Colon (tissue), 2 donors: ENCODE results near the gene PALLD.

ENCODE experiments used
- FAIRE-seq: peaks from 2 replicates; lab custom pipeline; 2012; peaks lifted over from hg19 to GRCh38; lab: Jason Lieb, UNC
- donor health status: control.
- donor health status: control.

Gene PALLD

DNA sequence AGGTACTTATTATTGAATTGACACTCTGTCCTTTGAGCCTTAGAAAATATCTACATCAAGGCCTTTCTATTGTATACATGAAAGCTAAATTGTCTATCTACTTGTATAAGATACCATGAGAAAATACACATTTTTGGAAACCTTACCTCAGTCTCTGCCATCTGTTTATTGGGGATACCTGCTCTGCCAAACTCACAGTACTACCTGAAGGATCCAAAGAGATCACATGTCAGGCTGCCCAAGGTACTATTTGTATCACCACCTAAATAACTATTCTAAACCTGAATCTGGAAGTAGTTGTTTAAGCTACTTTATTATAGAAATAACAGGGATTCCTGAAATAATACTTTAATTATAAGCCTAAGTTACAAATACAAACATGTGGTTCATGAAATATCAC, 126.2 kb downstream of the PALLD start:
- no peak for FAIRE-seq

DNA sequence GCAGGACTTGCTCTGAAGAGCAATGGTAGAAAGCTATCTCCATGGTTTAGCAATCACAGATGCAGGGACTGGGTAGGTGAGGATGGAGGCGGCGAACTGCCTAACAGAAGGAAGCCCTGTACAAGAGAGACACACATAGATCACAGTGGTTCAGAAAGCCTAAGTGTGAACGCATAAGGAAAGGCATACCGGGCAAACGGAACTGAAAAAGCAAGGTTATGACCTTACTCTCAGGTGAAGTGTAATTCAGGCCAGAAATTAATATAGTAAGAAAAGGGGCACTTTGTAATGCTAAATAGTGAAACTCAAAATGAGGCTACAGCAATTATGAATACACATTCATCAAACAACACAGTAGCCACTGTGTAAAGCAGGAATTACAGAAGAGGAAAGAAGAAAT, 126.6 kb downstream of the PALLD start:
- FAIRE-seq: no peak

DNA sequence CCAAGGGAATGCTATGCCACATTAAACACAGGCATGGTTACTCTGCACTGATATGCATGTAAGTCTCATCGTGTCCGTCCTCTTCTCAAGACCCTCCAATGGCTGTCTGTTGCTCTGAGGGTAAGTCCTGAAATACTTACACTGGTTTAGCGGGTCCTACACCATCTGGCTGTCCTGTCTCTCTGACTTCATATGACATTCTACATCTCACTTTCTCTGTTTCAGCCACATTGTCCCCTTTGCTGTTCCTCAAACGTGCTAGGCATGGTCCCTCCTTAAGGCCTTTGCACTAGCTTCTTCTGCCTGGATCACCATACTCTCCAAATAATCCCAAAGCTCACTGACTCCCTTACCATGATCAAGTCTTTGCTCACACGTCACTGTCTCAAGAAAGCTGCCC, 131.4 kb downstream of the PALLD start:
- no peak for FAIRE-seq

DNA sequence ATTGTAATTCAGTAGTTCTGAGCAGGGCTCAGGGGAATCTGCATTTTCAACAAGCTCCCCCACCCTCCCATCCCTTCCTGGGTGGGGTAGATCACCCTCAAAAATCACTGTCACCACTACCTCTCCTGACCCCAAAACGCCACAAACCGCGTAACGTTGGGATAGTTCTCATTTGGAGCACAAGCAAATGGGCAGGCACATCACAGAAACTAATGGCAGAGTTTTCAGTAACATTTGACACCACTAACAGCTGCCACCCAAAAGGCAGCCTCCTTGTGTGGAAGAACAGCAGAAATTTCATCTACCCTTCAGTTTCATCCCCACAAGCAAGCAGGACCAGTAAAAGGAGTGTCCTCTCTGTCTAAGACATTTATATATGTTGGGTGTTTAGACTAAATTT, 132.7 kb downstream of the PALLD start:
- no peak for FAIRE-seq

DNA sequence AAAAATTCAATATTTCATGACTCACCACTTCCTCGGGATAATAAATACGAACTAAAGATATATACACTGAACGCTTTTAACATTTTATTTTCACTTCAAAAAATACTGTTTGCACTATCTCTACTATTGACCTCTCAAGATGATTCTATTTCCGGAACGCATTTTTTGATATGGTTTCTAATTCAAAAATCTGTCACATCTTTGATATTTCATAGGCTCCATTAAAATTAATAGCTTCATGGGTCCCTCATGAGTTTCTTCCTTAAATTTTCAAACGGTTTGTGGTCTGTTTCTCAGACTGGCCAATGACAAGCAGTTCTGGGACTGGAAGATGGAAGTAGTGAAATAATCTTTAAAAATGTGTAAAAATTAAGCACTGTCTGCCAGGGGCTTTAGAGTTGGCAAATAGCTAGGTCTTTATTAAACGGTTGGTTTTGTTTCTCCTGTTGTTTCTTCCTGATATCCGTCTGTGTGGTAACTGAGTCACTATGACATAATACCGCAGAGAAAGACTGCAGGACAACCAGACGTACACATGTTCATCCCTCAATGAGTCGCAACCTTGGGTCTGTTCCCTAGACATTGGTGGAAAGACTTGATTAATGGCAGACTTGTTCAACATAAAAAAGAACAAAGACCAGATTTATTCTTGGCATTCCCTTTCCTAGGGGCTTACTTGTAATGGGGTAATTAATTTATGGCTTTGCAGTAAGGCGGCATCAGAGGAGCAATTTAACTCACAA, 133.8 kb downstream of the PALLD start:
- no peak for FAIRE-seq

DNA sequence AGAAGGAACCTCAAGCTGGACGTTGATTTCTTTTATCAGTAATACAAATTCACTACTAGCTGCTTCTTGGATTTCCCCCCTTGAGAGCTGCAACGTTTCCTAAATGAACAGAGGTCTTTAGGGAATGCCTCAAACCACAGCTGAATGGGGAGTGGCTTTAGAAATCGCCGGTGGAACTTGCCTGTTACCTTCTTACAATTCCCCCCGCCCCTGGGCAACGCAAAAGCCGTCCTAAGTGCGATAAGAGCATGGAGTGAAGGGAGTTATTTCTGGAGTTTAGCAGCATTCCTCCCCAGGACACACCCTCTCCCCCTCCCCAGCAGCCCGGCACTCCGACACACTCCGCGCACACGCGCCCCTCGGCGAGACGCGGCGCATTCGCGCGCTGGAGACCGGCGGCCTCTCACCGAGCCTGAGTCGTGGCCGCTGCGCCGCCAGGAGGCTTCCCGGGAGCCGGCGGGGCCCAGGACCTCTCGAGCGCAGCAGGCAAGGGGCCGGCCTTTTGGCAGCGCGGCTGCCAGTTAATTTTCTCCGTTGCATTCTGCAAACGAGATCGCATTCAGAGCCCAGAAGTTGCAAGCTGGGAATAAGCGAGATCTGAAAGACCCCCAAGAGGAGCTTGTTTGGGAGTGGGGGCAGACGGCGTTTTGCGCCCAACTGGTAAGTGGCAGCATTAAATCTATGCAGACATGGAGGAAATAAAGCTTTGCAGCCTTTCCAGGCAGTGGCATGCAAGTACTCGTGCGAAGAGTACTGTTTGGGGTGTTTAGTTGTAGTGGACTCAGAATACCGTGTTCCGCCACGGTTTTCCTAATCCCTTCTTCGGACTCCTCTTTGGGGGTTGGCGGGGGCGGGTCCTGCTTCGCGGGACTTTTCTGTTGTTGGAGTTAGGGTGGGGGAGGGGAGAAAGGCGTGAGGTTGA, 134.7 kb downstream of the PALLD start:
- no peak for FAIRE-seq

DNA sequence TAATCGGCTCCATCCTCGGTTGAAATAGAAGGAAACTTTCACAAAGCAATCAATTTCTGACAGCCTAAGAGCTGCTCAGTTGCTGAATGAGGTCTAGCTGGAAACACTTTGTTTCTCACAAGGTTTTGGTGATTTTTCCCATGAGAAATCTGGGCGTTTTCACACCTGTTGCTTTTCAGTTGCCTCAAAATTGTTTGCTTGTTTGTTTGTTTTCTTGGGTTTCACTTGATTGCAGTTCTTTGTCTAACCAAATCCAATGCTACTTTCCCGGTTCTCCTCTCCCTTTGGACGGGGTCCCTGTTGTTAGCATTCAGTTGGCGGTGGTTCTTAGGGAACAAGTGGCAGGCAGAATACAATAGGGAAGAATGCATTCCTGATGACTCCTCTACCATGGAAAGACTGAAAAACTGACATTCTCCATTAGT, 135.5 kb downstream of the PALLD start:
- no peak for FAIRE-seq

DNA sequence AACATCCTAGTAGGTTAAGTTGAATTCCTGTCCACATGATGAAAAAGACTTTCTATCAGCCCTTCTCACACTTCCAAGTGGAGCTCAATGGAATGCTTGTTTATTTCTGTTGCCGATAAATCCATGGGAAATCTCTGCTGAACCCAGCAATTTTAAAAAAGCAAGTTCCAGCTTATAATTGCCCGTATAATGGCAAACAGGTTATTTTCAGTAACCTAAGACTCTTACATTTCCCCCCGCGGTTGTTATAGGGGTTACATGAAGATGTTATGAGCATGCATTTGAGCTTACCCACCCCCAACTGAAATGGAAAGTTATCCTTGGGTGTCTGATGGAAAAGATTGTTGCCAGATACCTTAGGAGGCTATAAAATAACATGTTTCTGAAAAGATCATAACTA, 136.2 kb downstream of the PALLD start:
- FAIRE-seq: no peak

DNA sequence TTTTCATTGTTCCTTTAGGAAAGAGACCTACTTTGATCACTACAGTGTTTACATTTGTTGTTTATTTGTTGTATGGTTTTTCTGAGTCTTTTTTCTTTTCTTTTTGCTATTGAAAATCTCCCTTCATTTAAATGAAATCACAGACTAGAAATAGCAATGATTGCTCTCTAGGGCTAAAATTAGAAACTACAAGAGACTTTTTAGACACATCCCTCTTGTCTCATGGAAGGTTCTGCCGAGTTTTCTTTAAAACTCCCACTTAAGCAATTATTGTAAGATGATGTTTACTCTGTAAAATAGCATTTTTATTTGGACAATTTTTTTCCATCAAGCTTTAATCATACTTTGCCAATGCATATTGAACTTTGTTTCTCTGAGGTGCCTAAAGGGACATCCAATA, 136.6 kb downstream of the PALLD start:
- no peak for FAIRE-seq

DNA sequence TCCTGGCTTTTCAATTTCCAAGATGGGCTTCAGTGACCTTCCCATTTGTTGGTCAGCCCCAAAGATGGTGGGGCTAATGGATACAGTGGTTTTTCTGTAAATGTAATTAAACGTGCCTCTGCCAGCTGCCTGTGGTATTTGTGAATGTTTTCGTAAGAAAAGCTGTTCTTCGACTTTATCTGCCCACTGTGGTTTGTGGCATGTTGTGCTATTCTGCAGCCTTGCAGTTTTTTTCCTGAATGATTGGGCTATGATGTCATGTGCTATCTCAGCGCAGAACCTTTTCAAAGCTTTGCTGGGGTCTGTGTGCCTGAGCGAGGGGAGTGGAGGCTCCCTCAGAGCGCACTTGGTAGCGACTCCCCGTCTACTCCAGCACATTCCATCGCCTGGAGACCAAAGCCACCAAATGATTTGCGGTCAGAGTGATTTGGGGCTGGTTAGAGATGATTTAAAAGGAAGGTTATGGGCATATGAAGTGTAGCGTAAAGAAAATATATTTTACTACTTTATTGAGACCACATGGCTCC, 137.5 kb downstream of the PALLD start:
- FAIRE-seq: no peak

DNA sequence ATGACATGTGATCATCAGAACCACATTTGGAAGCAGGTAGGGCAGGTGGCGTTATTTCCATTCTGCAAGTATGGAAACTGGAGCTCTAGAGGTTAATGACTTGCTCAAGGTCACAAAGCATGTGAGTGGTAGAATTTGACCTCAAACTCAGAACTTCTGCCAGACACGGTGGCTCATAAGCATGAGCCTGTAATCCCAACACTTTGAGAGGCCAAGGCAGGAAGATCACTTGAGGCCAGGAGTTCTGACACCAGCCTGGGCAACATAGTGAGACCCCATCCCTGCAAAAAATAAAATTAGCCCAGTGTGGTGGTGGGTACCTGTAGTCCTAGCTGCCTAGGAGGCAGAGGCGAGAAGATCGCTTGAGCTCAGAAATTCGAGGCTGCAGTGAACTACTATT, 139.2 kb downstream of the PALLD start:
- no peak for FAIRE-seq

DNA sequence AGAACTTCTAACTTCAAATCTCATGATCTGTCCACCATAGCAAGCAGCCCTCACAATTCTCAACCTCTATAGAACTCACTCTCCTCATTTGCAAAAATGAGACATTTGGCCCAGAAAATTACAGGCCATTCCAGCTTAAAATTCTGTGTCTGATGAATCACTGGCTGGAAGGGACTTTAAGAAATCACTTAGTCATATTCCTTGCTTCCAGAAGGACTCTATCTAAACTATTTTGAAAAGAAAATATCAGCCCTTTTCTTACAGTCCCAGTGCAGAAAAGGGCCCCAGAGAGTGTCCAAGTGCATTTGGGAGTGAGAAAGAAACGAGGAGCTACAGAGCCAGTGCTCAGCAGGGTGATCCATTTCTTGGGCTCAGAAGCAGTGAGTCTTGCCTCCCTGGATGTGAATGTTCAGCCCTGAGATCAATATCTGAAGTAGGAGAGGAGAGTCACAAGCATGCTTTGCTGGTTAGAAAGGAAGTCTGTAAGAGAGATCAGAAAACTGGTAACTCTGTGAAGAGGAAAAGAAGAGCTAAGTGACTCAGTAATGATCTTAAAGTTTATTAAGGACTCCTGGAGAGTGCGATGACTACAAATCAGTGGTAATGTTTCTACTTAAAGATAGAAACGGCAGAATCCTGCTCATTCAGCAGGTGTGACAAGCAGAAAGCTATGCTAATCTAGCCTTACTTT, 139.8 kb downstream of the PALLD start:
- no peak for FAIRE-seq

DNA sequence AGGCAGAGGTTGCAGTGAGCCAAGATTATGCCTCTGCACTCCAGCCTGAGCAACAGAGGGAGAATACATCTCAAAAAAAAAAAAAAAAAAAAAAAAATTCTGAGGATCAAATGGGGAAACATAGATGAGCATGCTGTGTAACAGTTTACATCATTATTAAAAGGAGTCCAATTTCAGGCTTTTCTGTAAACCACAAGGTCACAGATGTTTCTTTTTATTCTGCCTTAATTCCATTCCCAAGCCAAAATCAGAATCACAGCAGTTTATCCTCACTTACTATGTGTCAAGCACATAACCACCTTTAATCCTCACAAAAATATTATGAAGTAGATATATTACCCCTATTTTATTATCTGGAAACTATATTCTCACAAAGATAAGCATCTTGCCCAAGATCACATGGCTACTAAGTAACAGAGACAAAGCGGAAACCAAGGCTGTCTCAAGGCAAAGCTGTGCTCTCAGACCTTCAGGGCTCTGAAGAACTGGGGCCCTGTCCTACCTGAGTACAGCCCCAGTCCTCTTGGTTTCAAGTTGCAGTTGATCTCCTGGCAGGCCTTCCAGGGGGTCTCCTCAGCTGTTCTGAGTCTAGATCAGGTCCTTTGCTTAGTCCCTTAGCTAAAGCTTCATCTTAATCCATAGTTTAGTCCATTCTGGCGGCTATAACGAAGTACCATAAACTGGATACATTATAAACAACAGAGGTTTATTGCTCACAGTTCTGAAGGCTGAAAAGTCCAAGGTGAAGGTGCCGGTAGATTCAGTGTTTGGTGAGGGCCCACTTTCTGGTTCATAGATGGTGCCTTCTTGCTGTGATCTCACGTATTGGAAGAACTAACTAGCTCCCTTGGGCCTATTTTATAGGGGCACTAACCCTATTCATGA, 141.3 kb downstream of the PALLD start:
- FAIRE-seq: no peak

DNA sequence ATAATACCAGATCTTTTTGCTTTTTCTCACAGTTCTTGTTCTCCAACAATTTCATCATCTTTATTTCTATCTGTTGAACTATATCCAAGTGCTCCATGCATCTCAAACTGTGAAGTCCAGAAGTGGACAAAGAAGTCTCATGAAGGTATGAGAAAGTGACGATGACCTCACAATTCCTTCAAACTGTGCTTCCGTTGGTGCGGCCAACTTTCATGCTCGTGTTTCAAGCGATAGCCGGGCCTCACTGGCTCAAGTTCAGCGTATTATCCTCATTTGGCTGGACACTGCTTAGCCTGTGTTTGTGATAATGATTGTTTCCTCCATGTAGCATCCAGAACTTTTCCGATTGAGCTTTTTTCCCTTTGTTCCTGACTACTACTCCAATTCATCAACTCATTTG, 143.1 kb downstream of the PALLD start:
- FAIRE-seq: no peak

DNA sequence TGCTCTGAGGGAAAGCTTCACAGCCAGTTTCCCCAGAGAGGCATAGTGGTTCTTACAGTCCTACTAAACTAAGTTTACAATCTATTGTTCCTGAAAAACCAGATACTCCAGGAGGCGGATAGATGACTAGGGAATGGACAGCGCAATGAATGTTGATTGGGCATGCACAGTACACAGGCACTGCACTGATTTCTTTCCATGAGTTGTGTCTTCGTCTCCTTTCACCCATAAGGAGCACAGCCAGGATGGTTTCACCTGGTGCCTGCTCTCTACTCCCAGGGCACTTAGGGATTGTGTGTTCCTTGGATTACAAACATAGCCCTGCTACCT, 144.9 kb downstream of the PALLD start:
- no peak for FAIRE-seq

DNA sequence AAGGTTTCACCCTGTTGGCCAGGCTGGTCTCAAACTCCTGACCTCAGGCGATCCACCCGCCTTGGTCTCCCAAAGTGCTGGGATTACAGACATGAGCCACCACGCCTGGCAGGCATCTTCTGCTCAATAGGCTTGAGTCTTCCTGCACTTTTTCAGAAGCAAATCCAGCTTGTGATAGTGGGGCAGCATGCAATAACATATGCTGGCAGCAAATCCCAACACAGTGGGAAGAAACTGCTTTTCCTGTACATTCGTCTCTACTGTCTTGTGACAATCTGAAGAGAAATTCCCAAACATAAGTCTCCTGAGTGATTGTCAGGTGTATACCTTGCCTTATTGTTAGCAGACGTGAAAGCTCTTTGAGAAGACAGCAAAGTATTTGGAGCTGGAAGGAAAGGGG, 145.7 kb downstream of the PALLD start:
- FAIRE-seq: no peak

DNA sequence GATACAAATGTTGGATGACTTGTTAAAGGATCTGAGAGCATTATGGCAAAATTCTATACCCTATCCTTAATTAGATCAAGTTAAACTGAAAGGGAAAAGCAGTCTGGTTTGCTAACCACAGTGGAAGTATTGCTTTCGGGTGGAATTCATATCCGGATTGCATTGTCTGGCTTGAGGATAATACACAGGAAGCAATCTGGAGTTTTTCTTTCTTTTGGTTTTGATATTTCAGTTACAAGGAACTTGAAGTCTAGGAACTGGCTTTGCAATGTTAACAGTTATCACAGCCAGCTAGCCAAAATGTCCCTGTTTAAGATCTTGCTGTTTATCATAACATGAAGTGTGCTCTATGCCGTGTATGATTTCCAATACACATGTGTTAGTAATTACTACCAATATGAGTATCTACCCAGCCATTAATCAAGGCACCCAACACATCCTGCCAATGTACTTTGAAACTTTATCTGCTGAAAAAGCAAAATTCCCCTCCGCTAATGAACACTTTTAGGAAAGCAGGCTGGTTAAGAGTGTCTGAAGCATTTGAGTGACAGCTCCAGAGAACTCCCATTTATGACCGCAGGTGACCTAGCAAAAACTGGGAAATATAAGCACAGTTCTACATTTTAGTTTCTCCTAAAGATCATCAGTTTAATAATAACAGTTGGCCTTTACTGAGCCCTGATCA, 146.4 kb downstream of the PALLD start:
- no peak for FAIRE-seq

DNA sequence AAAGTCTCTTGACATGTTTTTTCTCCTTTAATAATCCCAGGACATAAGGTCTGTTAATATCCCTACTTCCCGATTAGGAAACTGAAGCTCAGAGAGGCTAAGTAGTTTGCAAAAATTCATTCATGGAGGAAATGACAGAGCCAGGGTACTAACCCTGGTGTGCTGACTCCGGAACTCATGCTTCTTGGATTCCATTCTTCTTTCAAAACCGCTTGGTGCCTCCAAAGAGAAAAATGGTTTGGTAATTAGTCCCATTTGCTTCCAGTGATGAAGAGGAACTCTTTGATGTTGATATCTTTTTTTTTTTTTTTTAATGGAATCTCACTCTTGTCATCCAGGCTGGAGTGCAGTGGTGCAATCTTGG, 146.9 kb downstream of the PALLD start:
- no peak for FAIRE-seq

DNA sequence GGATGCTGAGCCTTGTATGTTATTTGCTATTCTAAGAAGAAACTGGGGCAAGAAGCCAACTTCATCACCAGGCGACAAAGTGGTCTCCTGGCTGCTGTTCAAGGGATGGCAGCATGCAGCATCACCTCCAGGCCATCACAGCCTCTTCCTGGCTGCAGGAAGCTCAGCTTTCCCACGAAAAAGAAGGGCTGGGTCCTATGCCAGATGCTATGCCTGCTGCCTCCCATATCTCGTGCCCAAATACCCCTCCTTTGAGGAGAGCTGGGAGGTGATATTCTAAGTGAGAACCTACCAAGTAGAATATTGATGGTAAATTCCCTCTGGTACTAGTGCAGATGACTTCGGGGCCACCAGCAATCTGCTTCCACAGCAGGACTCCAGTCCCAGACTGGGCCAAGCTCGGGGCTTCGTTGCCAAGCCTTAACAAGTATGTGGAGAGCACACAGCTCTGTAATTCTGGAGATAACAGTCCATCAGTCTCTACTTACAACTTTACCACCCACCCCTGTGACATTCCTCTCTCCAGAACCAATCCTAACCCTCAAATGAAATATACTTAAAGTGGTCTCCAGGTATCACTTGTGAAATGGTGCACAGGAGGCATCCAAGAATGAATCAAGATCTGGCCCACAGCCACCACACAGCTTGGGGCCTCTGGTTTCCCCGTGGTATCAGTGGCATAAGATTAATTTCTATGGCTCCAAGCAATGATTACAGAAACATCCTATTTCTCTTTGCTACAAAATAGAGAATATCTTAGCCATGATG, 149.3 kb downstream of the PALLD start:
- FAIRE-seq: no peak

DNA sequence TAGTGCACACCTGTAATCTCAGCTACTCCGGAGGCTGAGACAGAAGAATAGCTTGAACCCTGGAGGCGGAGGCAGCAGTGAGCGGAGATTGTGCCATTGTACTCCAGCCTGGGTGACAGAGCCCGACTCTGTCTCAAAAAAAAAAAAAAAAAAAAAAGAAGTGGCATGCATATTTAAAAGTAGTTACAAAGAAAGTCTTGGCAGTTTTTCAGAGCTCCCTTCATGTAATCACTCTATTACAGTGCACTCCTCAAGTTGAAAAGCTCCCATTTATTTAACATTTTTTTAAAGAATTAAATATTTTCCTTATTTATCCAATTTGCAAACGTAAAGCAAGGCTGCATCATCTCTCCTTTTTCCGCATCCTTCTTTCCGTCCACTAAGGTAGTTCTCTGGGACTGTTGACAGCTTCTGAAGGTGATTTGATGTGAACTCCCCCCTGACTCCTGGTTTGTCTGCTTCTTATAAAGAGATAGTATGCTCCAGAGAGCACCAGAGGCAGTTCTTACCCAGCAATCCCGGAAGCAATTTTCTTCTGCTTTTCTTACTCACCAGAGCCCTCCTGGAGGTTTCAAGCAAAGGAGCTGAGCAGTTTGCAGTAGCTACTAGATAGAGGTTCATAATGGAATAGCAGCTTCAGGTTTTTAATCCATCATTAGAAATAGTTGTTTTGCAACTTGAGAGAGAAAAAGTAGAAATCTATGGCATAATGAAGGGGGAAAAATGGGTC, 151.0 kb downstream of the PALLD start:
- no peak for FAIRE-seq
